Heart right ventricle (tissue), 16 donors: Measurements from ENCODE around the gene SERPINA4. TPM values are rescaled to one million over a fixed set of nuclear protein-coding genes. Genes with fewer than 3 reads are reported as not detected.

Source experiments
- ATAC-seq, 8 donors: fragments of 200-7000 bp; cut with Tn5 transposase; one replicate each; pipeline ENCODE4 v1.9.1; 2020; ENCODE audit warnings: mild to moderate bottlenecking in 8 of 8, moderate library complexity in 8 of 8, moderate number of reproducible peaks in 1 of 8
- DNase-seq, 2 donors: peaks; one replicate each; pipeline ENCODE4 v3.0.0-alpha.2; 2020
- H3K27ac ChIP-seq, 10 donors: fragments of 200-600 bp; sonication (generic) in 2 of 10; one replicate each; pipeline versions ENCODE4 v1.5.0 to v1.8.0; 2020 to 2022; ENCODE audit warnings: mild to moderate bottlenecking in 3 of 10
- H3K27me3 ChIP-seq, 7 donors: fragments of 200-600 bp; one replicate each; pipeline ENCODE4 v1.8.0; 2021 to 2022; ENCODE audit warnings: mild to moderate bottlenecking in 2 of 7
- H3K36me3 ChIP-seq, 9 donors: fragments of 200-600 bp; sonication (generic) in 1 of 9; one replicate each; pipeline versions ENCODE4 v1.5.0 to v1.8.0; 2020 to 2022; ENCODE audit warnings: mild to moderate bottlenecking in 2 of 9
- H3K4me1 ChIP-seq, 9 donors: fragments of 200-600 bp; sonication (generic) in 1 of 9; one replicate each; pipeline versions ENCODE4 v1.5.0 to v1.8.0; 2020 to 2022; ENCODE audit warnings: mild to moderate bottlenecking in 4 of 9
- H3K4me3 ChIP-seq, 10 donors: fragments of 200-600 bp; sonication (generic) in 2 of 10; one replicate each; pipeline versions ENCODE4 v1.5.0 to v1.8.0; 2020 to 2022; ENCODE audit warnings: mild to moderate bottlenecking in 7 of 10, moderate library complexity in 2 of 10
- H3K9me3 ChIP-seq, 11 donors: fragments of 200-600 bp in 10 of 11; sonication (generic) in 2 of 11; one replicate each; pipeline versions ENCODE4 v1.5.0 to v1.8.0; 2013 to 2022; ENCODE audit warnings: mild to moderate bottlenecking in 2 of 11, control low read depth in 1 of 11, moderate library complexity in 1 of 11
- WGBS, 2 donors: extraction: QIAGEN DNeasy Blood & Tissue Kit; methylation state at CpG; one replicate each; pipeline ENCODE4 v1.1.7; 2013; ENCODE audit warnings: inconsistent platforms in 1 of 2; 5-methylcytosine and 5-hydroxymethylcytosine counted together
- intact Hi-C, 10 donors: fragments of 100-400 bp; cut with DNase I; formaldehyde crosslinking; loops; one replicate each; pipeline versions ENCODE4 v1.11.1 to v1.14.2; 2022
- polyA plus RNA-seq, 2 donors: library from polyadenylated mRNA; stranded (reverse); fragments of 200-250 nt; gene quantifications; one replicate each; pipeline ENCODE4 v1.2.3, GENCODE V29; 2013
- total RNA-seq, 10 donors: library from RNA; stranded (reverse); fragmentation: NEBNext Ultra II Directional in 3 of 10; extraction: Animal tissue kit (Norgen Biotek cat#: 25700) in 3 of 10; gene quantifications; one replicate each; pipeline versions ENCODE4 v1.2.1 to v1.2.4, GENCODE V29; 2021 to 2023
- TF ChIP-seq, protein P1 (sequence below), 9 donors: fragments of 200-600 bp; sonication (generic) in 2 of 9; IDR thresholded peaks; one replicate each; pipeline versions ENCODE4 v1.5.0 to v1.8.0; 2021 to 2022; ENCODE audit warnings: antibody characterized with exemption in 9 of 9, mild to moderate bottlenecking in 5 of 9, moderate library complexity in 1 of 9
- donor health status: Arrhythmogenic right ventricular cardiomyopathy.
- donor health status: ischemic (EF 13 %, LVEDD 7.1; RV severe dilation, severe dysfunction).
- donor health status: healthy with polysubstance abuse.
- donor health status: DM: no; HTN: yes; CAD: no.
- donor health status: DM: no; HTN: no; CAD: no.
- donor health status: ischemic (EF 25% LVEDD 6.9; RV normal size, moderate dysfunction).
- donor health status: ischemic (EF 25% LVEDD 5.7; RV mildly dilated, moderate dysfunction).
- donor health status: healthy.
- donor health status: DM: yes; HTN: yes; CAD: no.
- donor health status: Ischemic cardiomyopathy.
- donor health status: ischemic (EF 35%, LVEDD 5.7; RV mildly dilated, moderate dysfunction).
- donor health status: nonischemic (EF 11% LVEDD 7.7; RV severe dilation, severe dysfunction).
- donor health status: DM: yes; HTN: yes; CAD: no.
- donor health status: PGD.
- donor health status: ischemic (EF 29% LVEDD 5.4; RV normal size, mild dysfunction).
- donor health status: nonischemic (EF 23%, LVEDD 6.1; RV moderate dilation, normal function).

The SERPINA4 gene
- total and polyA plus RNA-seq, 12 donors = not detected

GRCh38 chr14:94586635-94587034 lies 25.4 kb downstream of the SERPINA4 start:
- intact Hi-C loops = no loop called here
- H3K36me3 ChIP-seq = no peaks in the 10 kb centered on the region
- peaks cover 0 to 7% (median 0%) of the 10 kb centered on the region in 7 donors for H3K27me3 ChIP-seq
- H3K9me3 ChIP-seq = no peaks in the 10 kb centered on the region
- 77 to 79% methylated on average over 4 of the region's 4 CpGs for WGBS, 2 donors
- TF ChIP-seq, protein P1, sequence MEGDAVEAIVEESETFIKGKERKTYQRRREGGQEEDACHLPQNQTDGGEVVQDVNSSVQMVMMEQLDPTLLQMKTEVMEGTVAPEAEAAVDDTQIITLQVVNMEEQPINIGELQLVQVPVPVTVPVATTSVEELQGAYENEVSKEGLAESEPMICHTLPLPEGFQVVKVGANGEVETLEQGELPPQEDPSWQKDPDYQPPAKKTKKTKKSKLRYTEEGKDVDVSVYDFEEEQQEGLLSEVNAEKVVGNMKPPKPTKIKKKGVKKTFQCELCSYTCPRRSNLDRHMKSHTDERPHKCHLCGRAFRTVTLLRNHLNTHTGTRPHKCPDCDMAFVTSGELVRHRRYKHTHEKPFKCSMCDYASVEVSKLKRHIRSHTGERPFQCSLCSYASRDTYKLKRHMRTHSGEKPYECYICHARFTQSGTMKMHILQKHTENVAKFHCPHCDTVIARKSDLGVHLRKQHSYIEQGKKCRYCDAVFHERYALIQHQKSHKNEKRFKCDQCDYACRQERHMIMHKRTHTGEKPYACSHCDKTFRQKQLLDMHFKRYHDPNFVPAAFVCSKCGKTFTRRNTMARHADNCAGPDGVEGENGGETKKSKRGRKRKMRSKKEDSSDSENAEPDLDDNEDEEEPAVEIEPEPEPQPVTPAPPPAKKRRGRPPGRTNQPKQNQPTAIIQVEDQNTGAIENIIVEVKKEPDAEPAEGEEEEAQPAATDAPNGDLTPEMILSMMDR (IDR thresholded peaks at IDR 0.05) = no peak
- DNase-seq (no peak), ATAC-seq (no peak)
- H3K4me3 ChIP-seq = no peak overlapping the region
- peaks cover 0 to 8% (median 0%) of the 10 kb centered on the region in 9 donors for H3K4me1 ChIP-seq
- H3K27ac ChIP-seq = no peak overlapping the region

DNA sequence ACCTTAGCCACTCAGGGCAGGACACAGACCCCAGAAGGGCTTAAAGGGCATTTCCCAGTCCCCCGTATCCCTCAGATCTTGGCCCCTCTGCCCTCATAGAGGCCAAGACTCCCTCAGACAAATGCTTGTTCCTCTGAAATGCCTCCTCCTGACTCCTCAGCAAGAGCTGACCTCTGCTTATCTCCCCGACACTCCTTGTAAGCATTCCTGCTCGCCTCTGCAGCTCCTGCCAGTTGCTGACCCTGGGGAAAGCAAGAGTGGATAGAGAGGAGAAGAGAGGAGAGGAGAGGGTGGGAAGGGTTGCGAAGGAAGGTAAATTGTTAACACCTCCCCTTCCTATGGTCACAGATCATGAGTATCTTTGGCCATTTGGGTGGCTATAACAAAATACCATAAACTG lies 27.1 kb downstream of the SERPINA4 start:
- DNase-seq (no peak), ATAC-seq (no peak)
- no peaks in the 10 kb centered on the region for H3K4me1 ChIP-seq
- no peaks in the 10 kb centered on the region for H3K9me3 ChIP-seq
- H3K36me3 ChIP-seq = no peaks in the 10 kb centered on the region
- H3K27ac ChIP-seq = no peak overlapping the region
- TF ChIP-seq, protein P1 (IDR thresholded peaks at IDR 0.05) = no peak
- whole genome bisulfite sequencing, 2 donors = 44 to 52% methylated on average over 4 of the region's 4 CpGs
- intact Hi-C loops = no loop called here
- no peak overlapping the region for H3K4me3 ChIP-seq
- H3K27me3 ChIP-seq = peaks cover 0 to 7% (median 0%) of the 10 kb centered on the region in 7 donors

GRCh38 chr14:94591073-94591472 lies 29.8 kb downstream of the SERPINA4 start:
- Histone ChIP-seq H3K36me3 (no peaks in the 10 kb centered on the region), H3K4me1 (peaks cover 0 to 9% (median 0%) of the 10 kb centered on the region in 9 donors), H3K9me3 (no peaks in the 10 kb centered on the region), H3K27ac (no peak overlapping the region), H3K4me3 (no peak overlapping the region), H3K27me3 (peaks cover 0 to 3% (median 0%) of the 10 kb centered on the region in 7 donors)
- ATAC-seq = no peak
- no peak for DNase-seq
- TF ChIP-seq, protein P1 (IDR thresholded peaks at IDR 0.05) = no peak
- intact Hi-C loops = no loop called here

DNA sequence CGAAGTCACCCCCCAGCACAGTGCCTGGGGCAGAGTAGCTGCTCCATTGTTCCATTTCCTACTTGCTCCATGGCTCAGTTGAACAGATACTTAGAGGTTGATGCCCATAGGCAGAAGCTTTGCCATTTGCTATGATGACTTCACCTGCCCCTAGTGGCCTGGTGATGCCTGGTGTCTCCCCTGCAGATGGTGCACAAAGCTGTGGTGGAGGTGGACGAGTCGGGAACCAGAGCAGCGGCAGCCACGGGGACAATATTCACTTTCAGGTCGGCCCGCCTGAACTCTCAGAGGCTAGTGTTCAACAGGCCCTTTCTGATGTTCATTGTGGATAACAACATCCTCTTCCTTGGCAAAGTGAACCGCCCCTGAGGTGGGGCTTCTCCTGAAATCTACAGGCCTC lies 30.6 kb downstream of the SERPINA4 start:
- TF ChIP-seq, protein P1 (IDR thresholded peaks at IDR 0.05) = no peak
- Histone ChIP-seq H3K9me3 (no peaks in the 10 kb centered on the region), H3K27me3 (peaks cover 0 to 3% (median 0%) of the 10 kb centered on the region in 7 donors), H3K4me3 (no peak overlapping the region), H3K4me1 (peaks cover 0 to 10% (median 0%) of the 10 kb centered on the region in 9 donors), H3K27ac (no peak overlapping the region), H3K36me3 (no peaks in the 10 kb centered on the region)
- intact Hi-C loops = no loop called here
- 87 to 91% methylated on average over 8 of the region's 8 CpGs for WGBS, 2 donors
- ATAC-seq (no peak), DNase-seq (no peak)
